HG03439 (cell line): ENCODE data around the gene ANKLE2.

ENCODE experiments used
- ATAC-seq: cut with Tn5 transposase; IDR thresholded peaks from one replicate; pipeline ENCODE4 v1.9.1; 2021; ENCODE audit warnings: mild to moderate bottlenecking, moderate library complexity; ENCODE audit not compliant: unreplicated experiment

Gene ANKLE2

DNA sequence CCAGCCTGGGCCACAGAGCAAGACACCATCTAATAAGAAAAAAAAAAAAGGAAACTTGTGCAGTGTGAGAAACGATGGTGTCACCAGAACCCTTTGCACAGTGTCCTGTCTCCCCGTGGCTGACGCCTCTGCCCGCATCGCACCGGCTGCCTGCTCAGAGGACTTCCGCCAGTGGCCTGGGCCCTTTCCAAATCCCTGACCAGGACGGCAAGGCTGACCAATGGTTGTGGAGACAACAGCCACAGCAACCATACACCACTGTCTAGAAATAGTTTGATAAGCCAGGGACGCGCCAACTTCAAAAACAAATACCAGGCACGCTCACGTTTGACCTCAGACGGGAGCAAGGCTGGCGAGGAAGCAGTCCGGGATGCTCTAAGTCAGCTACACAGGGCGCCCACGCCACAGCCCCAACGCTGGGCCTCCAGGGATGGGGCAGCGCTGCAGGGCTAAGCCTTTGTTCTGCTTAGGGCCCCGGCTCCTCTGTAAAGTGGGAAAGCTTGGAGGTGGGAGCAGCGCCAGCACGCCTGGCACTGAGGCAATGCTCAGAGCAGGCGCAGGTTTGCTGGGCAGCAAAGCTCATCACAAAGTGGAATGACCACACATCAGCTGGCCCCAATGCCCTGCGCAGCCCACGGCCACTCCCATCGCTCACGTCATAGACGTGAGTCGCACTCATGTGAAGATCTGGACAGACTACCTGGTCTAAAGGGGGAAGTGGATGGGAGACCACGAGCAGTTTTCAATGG, 38.4 kb downstream of the ANKLE2 start:
- ATAC-seq = no peak

DNA sequence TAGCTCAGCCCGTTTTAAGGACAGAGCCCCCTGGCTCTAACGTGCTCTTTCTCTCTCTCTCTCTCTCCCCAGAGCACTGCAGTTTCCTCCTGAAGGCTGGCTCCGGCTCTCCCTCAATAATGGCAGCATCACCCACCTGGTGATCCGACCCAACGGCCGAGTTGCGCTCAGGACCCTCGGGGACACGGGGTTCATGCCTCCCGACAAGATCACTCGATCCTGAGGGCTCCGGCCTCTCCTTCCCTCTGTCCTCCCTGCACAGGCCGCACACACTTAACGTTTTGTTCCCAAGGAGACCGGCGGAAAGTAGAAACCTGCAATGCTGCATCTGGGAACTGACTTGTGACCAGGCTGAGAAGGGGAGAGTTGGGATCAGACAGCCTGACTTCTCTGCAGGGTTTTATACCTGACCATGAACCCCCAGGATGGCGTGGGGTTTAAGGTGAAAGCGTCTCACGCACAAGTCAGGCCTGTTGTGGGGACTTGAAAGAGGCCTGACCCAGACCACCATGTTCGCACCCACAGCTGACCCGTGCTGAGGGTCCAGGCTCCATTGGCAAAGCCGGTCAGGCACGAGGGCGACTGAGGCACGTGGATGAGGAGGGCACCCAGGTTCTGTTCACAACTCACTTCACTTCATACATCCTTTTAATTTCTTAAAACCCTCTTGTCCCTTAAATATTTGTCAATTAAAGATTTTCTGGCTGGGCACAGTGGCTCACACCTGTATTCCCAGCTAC, 40.9 kb downstream of the ANKLE2 start:
- no peak for ATAC-seq

DNA sequence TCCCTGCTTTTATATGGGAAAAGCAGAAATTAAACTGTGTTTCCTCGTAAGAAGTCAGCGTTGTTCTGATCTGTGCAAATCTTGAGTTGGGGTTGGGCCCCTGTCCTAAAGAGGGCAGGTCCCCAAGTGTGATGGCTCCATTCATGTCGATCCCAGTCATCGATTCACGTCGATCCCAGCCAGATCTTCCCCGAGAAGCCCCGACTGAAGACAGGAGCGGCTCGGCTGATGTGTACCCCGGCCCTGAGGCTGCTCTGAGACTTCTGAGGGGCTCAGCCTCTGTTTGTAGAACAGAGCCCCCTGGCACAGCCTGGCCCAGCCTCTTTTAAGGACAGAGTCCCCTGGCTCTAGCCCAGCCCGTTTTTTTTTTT, 41.7 kb downstream of the ANKLE2 start:
- no peak for ATAC-seq

DNA sequence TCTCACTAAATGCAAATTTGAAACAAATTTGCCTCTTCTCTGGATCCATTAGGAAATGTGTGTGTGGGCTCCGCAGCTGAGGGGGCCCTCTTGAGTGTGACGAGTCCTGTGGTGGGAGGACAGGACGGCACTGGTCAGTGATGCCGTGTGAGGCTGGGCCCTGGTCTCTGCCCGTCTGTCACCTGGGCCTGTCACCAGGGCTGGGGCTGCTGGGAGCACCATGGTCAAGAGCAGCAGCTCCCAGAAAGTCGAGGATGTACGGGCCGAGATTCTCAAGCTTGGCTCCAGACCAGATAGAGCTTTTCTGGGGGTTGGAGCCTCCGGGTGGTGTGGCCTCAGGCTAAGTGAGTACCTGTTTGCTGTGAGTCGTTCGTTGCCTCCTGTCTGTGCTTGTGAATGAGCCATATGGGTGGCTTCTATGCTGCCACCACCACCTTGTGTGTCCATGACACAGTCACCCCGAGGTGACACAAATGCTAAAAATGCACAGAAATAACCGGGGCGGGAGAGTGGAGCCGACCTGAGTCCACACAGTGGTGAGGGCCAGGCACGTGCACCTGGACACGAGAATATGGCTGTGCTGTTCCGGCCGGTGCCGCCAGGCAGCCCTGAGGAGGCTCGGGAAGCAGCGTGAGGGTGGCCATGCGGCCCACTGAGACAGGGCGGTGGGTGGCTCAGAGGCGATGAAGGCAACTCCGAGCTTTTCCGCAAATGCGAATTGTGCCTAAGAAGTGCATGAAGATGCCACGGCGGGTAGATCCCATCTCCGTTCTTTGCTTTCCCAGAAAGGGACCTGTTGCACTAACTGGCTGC, 42.3 kb downstream of the ANKLE2 start:
- ATAC-seq = no peak

DNA sequence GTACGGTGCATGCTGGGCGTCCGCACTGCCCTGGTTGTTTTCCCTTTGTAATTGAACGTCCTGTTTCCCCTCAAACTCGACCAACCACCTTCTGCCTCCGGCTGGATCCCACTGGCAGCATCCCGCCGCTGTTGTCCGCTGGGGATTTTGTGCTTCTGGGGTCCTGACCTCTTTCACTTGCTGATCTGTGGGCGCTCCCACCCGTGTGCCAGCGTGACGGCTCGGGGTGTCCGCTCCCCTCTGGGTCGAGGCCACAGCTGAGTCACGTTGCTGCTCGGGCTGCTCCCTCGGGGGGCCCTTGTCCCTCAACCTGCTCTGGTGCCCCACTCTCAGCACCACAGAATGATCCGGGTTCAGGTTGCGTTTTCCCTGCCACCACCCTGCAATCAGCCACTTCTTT, 43.0 kb downstream of the ANKLE2 start:
- no peak for ATAC-seq

DNA sequence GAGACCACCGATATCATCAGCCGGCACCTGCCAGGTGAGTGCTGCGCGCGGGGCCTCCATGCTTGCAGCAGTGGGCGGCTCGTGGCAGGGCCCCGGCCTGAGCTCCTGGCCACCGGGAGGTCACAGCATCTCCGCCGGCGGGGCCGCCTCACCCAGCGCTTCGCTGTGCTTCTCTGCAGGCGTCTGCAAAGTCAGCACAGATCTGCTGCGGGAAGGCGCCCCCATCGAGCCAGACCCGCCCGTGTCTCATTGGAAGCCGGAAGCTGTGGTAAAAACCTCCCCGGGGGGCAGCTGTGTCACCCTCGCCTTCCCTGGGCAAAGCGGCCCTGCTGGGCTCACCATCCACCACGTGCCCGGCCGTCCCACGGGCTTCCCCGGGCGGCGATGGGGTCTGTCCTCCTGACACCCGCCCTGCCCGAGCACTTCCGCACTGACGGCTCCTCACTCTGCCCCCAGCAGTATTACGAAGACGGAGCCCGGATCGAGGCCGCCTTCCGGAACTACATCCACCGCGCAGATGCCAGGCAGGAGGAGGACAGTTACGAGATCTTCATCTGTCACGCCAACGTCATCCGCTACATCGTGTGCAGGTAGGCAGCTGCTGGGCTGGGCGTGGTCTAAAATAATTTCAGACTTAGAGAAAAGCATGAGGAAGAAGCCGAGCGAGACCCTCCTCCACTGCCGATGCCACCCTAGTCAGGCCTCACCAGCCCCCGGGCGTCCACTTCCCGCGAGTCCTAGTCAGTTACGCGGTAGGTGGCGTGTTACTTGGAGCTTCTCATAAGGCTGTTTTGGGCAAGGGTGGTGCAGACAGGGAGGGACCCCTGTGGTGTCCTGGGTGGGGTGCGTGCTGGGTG, 43.9 kb downstream of the ANKLE2 start:
- no peak for ATAC-seq

DNA sequence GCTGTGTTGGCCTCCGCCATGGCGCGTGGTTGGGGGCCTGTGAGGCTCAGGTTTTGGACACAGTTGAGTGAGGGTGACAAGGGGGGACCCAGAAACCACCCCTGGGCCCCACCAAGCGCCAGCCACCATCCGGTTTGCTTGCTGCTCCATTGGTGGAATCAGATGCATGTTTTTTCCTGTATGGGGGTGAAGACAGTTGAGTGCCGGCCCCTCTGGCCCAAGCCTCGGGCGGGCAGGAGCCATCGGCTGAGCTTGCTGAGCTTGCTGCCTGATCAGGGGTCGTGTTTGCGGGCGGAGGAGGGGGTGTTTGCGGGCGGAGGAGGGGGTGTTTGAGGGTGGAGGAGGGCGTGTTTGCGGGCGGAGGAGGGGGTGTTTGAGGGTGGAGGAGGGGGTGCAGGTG, 44.6 kb downstream of the ANKLE2 start:
- no peak for ATAC-seq

DNA sequence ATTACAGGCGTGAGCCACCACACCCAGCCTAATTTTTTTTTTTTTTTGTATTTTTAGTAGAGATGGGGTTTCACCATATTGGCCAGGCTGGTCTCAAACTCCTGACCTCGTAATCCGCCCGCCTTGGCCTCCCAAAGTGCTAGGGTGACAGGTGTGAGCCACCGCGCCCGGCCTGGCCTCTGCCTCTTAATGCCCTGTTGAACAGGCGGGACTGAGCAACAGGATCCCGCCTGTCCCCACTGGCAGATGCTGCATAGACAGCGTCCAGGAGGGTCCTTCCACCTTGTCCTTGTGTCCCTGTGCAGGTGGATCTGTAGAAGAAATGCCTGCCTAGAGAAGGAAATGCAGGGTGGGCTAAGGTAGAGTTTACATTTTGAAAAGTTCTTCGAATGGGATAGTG, 45.3 kb downstream of the ANKLE2 start:
- ATAC-seq = no peak

DNA sequence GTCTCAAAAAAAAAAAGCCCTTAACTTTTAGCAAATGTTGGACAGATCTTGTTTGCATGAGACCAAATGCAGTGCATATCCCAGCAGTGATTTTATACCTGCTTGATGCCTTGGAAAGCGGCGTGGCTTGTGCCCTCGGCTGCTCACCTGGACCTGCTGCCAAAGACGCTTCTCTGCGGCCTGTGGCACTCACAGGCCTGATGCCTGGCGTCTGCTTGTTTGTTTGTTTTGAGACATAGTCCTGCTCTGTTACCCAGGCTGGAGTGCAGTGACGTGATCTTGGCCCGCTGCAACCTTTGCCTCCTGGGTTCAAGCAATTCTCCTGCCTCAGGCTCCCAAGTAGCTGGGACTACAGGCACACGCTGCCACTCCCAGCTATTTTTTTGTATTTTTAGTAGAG, 45.8 kb downstream of the ANKLE2 start:
- ATAC-seq = no peak

DNA sequence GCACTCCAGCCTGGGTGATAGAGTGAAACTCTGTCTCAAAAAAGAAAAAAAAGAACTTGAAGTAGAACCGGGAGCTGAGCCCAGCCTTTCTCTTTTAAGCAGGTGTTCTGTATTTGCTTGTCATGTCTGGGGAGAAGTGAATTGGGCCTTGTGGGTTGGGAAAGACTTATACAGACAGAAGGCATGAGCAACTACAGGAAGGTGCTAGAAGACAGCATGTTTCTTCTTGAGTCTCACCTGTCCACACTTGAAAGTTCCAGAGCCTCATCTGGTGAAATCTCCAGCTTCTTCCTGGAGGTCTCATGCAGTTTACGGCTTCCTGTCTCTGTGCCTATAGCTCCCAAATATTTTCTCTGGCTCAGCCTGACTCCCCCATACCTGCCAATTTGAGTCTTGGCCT, 48.5 kb downstream of the ANKLE2 start:
- no peak for ATAC-seq

DNA sequence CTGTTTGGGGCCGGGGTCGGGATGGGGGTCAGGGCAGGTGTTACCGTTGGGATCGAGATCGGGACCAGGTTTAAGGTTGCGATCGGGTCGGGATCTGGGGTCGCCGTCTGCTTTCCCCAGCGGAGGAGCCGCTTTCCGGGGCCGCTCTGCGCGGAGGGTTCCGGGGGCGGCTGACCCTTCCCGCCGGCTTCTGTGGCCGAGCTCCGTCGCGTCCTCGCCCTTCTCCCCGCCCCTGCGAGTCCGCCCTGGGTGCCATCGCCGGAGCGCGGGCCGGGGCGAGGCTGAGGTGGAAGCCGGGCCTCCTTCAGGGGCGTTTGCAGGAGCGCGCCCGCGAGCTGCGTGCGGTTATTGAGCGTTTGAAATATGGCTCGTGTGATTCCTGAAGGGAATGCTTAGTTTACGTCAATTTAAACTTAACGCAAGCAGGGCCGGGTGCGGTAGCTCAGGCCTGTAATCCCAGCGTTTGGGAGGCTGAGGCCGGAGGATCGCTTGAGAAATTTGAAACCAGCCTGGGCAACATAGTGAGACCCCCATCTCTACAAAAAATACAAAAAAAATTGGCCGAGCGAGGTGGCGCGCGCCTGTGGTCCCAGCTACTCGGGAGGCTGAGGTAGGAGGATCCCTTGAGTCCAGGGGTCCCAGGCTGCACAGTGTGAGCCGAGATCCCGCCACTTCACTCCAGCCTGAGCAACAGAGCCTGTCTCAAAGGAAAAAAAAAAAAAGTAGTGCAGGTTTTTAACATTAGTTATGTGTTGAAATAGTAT, 50.4 kb downstream of the ANKLE2 start:
- peak; percentile 11 for ATAC-seq

DNA sequence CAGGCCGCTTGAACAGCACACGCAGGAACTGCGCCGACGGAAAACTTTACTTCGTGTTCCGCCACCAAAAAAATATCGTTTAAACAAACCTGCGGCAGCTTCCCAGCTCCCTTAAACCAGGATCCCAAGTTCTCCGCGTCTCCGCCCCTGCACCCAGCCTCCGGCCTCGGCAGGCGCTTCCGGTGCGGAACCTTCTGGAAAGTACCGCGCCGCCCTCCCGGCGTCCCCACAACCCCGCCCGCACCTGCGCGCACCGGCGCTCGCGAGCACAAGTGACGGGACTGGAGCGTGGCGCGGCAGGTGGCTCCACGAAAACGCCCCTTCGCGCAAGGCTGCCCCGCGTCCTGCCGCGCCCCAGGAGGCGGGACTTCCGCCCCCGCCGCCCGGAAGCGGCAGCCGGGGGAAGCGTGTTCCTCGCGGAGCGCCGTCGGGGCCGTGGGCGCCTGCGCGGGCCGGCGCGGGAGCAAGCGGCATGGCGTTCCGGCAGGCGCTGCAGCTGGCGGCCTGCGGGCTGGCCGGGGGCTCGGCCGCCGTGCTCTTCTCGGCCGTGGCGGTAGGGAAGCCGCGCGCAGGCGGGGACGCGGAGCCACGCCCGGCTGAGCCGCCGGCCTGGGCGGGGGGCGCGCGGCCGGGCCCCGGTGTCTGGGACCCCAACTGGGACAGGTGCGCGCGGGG, 51.1 kb downstream of the ANKLE2 start, which contains the start of gene PGAM5:
Gene PGAM5 (plus strand): TSS at position 438 of the 675 bp plus-strand sequence. CDS start 35 bp downstream, at position 473.
- peak; percentile 91 for ATAC-seq

DNA sequence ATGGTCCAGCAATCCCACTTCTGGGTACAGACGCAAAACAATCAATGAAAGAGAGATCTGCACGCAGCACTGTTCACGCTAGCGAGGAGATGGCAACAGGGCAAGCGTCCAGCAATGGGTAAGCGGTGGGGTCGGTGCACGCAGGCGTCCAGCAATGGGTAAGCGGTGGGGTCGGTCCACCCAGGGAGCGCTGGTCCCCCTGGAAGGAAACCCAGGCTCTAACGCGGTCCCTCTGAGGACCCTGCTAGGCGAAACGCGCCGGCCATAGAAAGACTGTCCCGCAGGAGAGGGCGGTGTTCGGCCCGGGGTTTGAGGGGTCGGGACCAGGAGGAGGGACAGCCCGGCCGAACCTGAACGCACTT, 51.6 kb downstream of the ANKLE2 start:
- ATAC-seq = peak; percentile 37

DNA sequence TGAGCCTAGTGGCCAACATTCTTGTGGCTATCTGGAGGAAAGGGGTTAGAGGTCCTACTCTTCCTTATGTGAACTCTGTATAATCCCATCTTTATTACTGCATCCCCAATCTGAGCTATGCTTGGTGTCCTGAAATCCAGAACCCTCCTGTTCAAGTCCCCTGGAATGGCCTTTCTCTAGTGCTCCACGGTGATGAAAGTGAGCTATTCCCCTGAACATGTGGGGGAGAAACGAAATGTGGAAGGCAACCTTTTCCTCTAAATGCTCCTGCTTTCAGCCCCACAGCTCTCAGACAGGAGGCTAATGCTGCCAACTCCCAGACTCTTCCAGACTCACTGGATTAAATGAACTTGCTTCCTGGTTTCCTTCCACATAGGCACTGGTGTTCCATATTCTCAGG, 53.5 kb downstream of the ANKLE2 start:
- ATAC-seq = no peak

DNA sequence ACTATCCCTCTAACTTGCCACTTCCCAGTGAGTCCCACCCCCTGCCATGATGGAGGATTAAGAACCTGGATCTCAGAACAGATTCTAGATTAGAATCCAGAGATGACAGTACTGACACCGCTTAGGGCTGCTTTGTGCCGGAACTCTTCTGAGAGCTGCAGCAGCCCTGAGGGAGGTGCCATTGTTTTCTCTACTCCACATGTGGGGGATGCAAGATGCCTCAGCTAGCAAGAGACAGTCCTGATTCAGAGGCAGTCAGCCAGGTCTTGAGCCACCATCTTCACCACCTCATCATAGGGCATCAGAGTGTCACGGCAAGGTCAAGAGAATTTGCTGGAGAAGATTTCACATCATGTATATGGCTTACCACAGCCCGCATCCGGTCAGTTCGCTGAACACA, 54.4 kb downstream of the ANKLE2 start:
- no peak for ATAC-seq

DNA sequence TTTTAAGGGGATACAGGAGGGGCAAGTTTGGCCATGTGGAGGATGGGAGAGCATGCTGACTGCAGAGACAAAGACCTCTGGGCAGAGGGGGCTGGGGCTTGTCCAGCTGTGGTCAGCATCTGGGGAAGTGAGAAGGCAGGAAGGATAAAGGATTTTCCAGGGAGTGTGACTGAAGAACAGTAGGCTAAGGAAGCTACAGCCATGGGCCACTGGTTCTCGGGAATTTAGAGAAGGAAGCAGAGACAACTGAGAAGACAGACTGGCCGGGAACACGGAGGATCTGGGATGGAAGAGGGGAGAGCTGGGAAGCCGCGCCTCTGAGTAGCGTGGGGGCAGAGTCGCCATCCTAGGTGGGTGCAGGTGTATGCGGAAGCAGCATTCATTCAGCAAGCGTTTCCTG, 58.0 kb downstream of the ANKLE2 start:
- no peak for ATAC-seq

DNA sequence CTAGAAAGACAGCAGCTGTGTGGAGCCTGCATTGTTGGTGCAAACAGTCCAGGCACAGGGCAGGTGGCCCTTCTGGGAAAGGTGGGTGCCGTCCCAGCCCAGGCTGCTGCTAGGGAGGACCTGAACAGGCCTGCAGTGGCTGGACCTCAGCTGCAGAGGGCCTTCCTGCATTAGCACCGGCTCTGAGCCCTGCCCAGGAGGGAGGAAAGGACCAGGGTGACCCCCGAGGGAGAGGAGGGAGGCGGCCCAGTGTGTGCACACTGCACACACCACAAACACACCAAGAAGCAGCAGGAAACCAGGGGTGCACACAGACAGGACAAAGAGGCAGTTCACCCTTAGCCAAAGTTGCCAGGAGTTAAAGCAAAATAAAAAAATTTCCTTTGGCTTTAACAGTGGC, 59.0 kb downstream of the ANKLE2 start:
- no peak for ATAC-seq

DNA sequence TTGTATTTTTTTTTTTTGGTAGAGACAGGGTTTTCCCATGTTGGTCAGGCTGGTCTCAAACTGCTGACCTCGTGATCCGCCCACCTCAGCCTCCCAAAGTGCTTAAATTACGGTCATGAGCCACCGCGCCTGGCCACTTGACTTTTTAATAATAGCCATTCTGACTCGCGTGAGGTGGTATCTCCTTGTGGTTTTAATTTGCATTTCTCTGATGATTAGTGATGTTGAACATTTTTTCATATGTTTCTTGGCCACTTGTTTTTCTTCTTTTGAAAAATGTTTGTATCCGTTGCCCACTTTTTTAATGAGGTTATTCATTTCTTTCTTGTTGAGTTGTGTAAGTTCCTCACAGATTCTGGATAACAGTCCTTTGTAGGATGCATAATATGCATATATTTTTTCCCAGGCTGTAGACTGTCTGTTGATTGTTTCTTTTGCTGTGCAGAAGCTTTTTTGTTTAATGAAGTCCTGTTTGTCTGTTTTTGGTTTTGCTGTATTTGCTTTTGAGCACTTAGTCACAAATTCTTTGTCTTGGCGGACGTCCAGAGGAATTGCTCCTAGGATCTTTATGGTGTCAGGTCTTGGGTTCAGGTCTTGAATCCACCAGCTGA, 61.3 kb downstream of the ANKLE2 start:
- peak; percentile 68 for ATAC-seq

DNA sequence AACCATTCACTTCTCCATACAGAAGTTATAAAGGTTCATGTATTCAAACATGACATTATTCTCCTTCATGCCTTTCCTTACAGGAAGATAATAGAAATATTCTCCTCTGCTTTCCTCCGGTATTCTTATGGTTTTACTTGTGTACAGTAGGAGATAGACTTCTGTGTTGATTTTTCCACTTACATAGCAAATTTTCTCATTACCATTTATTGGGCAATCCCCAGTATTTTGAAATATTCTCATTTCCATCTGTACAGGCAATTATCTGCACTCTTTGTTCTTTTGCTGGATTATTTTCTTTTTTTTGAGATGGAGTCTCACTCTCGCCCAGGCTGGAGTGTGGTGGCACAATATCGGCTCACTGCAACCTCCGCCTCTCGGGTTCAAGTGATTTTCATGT, 63.3 kb downstream of the ANKLE2 start:
- ATAC-seq = no peak
